ENCODE data around the gene SORBS2. TPM values are rescaled to one million over a fixed set of nuclear protein-coding genes. Genes with fewer than 3 reads are reported as not detected.
A peak's percentile ranks its signal among the peaks of the same experiment; 100 is the strongest.

SORBS2 gene
- total RNA-seq, 1 donor from 2014 or later: 94.2 TPM

DNA sequence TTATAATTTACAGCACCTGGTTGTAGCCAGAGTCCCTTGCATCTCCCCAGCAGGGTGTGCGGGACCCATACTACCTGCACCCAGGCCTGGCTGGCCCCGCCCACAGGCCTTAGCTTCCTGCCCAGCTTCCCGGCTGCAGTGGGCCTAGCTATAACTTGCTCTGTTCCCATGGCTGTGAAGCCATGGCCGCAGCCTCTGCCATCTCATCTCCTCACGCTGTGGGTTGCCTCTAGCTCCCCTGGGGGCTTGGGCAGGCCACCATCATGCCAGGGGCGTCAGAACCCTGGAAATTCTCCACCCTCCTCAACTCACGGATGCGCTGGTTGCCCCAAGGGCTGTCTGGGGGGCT, 26.1 kb upstream of the SORBS2 start:
- Mint-ChIP-seq H3K27ac (no peak overlapping the region), H3K27me3 (no peaks in the 10 kb centered on the region), H3K4me3 (ENCODE audit: low read depth) (no peak overlapping the region), H3K9me3 (ENCODE audit: low read depth) (peaks cover 2% of the 10 kb centered on the region), H3K4me1 (ENCODE audit: low read depth) (peaks cover 24% of the 10 kb centered on the region), H3K36me3 (ENCODE audit: insufficient read depth) (no peaks in the 10 kb centered on the region)
- TF ChIP-seq, protein P1, sequence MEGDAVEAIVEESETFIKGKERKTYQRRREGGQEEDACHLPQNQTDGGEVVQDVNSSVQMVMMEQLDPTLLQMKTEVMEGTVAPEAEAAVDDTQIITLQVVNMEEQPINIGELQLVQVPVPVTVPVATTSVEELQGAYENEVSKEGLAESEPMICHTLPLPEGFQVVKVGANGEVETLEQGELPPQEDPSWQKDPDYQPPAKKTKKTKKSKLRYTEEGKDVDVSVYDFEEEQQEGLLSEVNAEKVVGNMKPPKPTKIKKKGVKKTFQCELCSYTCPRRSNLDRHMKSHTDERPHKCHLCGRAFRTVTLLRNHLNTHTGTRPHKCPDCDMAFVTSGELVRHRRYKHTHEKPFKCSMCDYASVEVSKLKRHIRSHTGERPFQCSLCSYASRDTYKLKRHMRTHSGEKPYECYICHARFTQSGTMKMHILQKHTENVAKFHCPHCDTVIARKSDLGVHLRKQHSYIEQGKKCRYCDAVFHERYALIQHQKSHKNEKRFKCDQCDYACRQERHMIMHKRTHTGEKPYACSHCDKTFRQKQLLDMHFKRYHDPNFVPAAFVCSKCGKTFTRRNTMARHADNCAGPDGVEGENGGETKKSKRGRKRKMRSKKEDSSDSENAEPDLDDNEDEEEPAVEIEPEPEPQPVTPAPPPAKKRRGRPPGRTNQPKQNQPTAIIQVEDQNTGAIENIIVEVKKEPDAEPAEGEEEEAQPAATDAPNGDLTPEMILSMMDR (IDR thresholded peaks at IDR 0.05; ENCODE audit: unreplicated experiment): no peak
- no peak for DNase-seq (ENCODE audit: low spot score, unreplicated experiment)

DNA sequence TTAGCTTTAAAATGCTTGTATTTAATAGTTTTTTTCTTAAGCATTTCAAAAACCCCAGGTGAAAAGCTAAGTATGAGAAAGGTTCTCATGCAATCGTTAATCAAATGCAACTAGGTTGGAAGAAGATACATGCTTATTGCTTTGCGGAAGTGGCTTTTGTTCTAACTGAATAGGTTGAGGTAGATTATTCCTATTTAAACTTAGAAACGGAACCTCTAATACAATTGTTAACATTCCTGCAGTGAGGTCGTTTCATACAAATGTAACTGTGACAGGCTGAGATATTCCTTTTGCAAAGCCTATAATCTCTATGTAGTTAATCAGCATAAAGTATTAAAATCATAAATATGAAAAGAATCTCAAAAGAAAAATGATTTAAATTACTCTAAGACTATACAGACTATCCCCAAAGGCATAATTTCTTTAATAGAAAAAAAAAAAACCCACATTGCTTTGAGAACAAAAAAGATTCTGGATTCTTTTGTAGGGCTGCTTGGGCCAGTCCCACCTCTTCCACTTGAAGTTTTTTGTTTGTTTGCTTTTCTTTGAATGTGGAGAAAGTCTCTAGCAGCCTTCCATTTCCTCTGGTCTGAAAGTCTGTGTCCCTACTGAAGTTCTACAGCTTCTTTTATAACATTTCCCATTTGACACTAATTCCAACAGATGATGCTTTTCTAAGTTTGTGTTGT, 25.6 kb upstream of the SORBS2 start:
- H3K27ac Mint-ChIP-seq: no peak overlapping the region
- H3K27me3 Mint-ChIP-seq: no peaks in the 10 kb centered on the region
- TF ChIP-seq, protein P1 (IDR thresholded peaks at IDR 0.05; ENCODE audit: unreplicated experiment): no peak
- no peak overlapping the region for H3K4me3 Mint-ChIP-seq (ENCODE audit: low read depth)
- H3K9me3 Mint-ChIP-seq (ENCODE audit: low read depth): peaks cover 2% of the 10 kb centered on the region
- no peaks in the 10 kb centered on the region for H3K36me3 Mint-ChIP-seq (ENCODE audit: insufficient read depth)
- DNase-seq (ENCODE audit: low spot score, unreplicated experiment): no peak
- peaks cover 29% of the 10 kb centered on the region for H3K4me1 Mint-ChIP-seq (ENCODE audit: low read depth)

DNA sequence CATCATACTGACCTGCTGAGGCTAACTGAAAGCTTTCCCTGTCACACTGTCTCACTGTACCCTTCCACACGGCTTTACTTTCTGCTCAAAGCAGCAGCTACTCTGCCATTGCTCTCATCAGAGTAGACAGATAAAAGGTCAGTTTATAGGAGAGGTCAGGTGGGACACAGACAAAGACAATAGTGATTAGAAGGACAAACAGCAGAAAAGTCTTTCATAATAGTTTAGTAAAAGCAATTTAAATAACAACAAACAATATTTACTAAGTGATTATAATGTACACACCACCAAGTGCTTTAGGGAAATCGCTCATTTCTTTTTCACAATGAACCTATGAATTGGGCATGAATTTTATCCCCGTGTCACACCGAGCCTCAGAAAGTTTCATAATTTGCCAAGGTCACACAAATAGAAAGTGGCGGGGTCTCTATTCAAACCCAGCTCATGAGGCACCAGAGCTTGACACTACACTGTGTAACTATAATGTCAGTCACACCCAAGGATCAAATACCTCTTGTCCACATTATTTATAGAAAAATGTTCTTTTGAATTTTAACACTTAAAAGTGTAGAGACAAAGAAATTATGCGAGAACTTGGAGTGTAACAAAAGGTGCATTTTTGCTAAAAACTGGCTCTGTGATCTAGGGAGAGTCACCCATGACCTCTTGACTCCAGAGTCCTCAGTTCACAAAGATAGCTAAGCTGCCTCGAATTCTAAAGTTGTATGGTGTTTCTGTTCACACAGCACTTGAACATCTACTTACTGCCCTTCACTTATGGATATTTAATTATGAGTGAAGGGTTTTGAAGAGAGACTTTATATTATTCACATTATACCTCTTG, 24.5 kb upstream of the SORBS2 start:
- Mint-ChIP-seq H3K36me3 (ENCODE audit: insufficient read depth) (no peaks in the 10 kb centered on the region), H3K27ac (peak overlapping the region; percentile 31), H3K4me3 (ENCODE audit: low read depth) (no peak overlapping the region)

DNA sequence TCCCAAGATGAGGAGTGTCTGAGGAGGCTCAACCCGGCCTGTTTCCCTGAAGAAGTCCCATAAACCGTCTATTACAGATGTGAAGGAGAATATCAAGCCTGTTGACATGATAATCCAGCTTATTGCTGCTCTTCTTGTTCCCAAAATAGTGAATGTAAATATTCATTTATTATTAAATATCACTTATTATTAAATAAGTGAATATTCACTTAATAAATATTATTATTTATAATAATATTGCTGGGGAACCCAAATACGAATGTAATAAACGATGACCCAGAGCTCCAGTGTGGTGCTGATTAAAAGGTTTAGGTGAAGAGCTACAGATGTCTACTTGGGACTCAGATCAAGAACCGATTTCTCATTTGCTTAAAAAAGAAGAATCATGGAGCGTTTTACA, 23.8 kb upstream of the SORBS2 start:
- H3K9me3 Mint-ChIP-seq (ENCODE audit: low read depth): no peaks in the 10 kb centered on the region
- H3K27ac Mint-ChIP-seq: peak overlapping the region; percentile 29
- H3K4me3 Mint-ChIP-seq (ENCODE audit: low read depth): no peak overlapping the region

More for the DNA sequence above, 24.5 kb upstream of the SORBS2 start:
- DNase-seq (ENCODE audit: low spot score, unreplicated experiment): no peak
- Mint-ChIP-seq H3K4me1 (ENCODE audit: low read depth) (peaks cover 35% of the 10 kb centered on the region), H3K9me3 (ENCODE audit: low read depth) (no peaks in the 10 kb centered on the region), H3K27me3 (no peaks in the 10 kb centered on the region)
- TF ChIP-seq, protein P1 (IDR thresholded peaks at IDR 0.05; ENCODE audit: unreplicated experiment): no peak

DNA sequence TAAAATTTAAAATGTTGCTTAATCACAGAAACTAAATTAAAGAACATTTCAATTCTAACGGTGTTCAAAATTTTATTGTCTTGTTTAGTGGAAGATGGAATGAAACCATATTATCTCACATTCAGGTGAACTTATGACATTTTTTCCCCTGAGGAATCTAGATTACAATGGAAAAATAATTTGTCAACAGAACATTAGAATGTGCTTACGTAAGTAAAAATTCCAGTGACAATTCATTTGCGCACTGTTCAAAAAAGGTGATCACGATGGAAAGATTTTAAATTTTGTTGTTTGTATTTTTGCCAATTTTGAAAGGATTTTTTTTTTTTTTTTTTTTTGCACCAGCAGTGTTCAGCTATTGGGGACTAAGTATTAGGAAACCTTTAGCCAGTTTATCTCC, 23.3 kb upstream of the SORBS2 start:
- Mint-ChIP-seq H3K4me3 (ENCODE audit: low read depth) (no peak overlapping the region), H3K4me1 (ENCODE audit: low read depth) (peaks cover 47% of the 10 kb centered on the region), H3K36me3 (ENCODE audit: insufficient read depth) (no peaks in the 10 kb centered on the region), H3K27me3 (no peaks in the 10 kb centered on the region), H3K9me3 (ENCODE audit: low read depth) (no peaks in the 10 kb centered on the region), H3K27ac (no peak overlapping the region)
- TF ChIP-seq, protein P1 (IDR thresholded peaks at IDR 0.05; ENCODE audit: unreplicated experiment): no peak
- DNase-seq (ENCODE audit: low spot score, unreplicated experiment): no peak

More for the DNA sequence above, 23.8 kb upstream of the SORBS2 start:
- Mint-ChIP-seq H3K4me1 (ENCODE audit: low read depth) (peaks cover 42% of the 10 kb centered on the region), H3K36me3 (ENCODE audit: insufficient read depth) (no peaks in the 10 kb centered on the region), H3K27me3 (no peaks in the 10 kb centered on the region)
- TF ChIP-seq, protein P1 (IDR thresholded peaks at IDR 0.05; ENCODE audit: unreplicated experiment): no peak
- DNase-seq (ENCODE audit: low spot score, unreplicated experiment): no peak

All from progenitor cell of endocrine pancreas (in vitro differentiated cells).